Eye (tissue), 1 donor: ENCODE results near the gene CTSC.

ENCODE experiments used
- DNase-seq: peaks from one replicate; pipeline ENCODE4 v3.0.0-alpha.2; 2015

Gene CTSC

GRCh38 chr11:88337181-88337986 lies at the start of gene CTSC:
Gene CTSC, minus strand, starts transcription at chr11:88337736. Its CDS starts 64 bp downstream, at chr11:88337672.
- peak; percentile 95 for DNase-seq

GRCh38 chr11:88384669-88385005 lies 47.1 kb upstream of the CTSC start:
- DNase-seq = peak; percentile 18

DNA sequence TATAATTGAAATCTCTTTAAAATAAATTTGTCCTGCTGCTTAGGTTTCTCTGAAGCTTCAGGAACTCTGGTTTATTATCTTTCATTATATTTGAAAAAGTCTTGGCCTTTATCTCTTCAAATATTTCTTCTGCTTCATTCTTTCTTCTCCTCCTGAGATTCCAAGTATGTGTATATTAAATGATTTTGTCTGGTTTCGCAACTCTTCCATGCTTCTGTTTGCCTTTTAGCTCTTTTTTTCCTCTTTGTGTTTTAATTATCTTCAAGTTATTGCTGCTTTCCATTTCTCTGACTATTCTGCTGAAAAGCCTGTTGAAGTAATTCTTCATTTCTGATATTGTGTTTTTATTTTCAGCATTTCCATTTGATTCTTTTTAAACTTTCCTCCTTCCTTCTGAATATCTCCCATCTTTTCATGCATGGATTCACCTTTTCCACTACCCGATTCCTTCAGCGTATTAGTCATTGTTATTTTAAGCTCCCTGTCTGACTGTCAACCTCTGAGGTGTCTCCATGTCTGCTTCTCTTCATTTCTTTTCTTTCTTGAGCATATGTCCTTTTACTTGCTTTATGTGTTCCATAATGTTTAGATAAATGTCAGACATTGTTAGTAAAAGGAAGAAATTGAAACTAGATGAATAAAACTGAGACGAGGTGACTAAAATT lies 46.6 kb upstream of the CTSC start:
- no peak for DNase-seq

GRCh38 chr11:88383447-88383846 lies 45.9 kb upstream of the CTSC start:
- DNase-seq = no peak

GRCh38 chr11:88379130-88379529 lies 41.6 kb upstream of the CTSC start:
- no peak for DNase-seq

DNA sequence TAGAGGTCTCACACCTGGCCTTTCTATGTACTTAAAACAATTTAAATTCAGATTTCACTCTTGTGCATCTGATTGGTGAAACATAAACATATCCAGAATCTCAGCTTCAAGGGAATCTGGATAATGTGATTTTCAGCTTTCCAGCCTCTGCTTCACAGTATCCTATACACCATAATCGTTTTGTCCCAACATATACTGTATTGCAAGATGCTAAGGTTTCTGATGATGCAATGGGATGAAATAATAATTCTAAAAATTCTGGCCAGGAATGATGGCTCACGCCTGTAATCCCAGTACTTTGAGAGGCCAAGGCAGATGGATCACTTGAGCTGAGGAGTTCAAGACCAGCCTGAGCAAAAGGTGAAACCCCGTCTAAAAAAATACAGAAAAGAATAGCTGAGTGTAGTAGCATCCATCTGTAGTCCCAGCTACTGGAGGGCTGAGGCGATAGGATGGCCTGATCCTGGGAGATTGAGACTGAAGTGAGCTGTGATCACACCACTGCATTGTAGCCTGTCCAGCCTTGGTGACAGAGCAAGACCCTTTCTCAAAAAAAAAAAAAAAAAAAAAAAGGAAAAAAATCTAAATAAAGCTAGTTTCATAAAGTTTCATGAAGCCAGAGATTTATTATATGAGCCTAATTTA lies 41.0 kb upstream of the CTSC start:
- DNase-seq = no peak

DNA sequence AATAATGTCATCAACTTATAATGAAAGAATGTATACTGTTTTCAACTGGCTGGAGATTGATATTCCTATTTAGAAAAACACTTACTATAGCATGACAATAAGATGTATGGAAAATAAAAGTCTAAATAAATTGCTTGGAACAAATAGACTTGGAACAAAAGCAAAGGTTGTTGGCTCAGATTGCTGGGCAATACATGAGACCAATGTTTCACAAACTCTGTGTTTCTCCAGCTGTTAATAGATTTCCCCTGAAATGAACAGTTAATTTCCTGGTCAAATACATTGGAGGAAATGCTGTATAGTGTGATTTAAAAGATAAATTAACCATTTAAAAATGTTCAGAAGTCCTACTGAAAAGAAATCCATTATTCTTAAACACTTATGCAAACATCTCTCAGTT lies 40.1 kb upstream of the CTSC start:
- no peak for DNase-seq

DNA sequence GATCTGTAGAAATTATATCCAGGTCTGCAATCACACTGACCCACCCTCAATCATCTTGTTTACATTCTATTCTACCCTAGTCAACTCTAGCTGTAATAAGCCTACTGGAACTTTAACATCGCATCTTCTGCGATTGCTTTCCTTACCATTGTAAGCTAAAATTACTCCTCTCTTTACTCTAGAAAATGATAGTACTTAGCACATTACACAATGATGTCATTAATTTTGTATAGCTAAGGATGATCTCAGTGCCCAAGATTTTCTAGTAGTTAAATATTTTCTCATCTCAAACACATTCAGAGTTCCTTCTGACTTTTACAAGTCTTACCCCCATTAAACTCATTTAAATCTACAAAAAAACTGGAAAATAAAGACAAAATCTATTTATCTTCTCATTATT lies 39.6 kb upstream of the CTSC start:
- no peak for DNase-seq

- no peak for DNase-seq
These were observed 38.5 kb upstream of the CTSC start for GRCh38 chr11:88375927-88376470.

DNA sequence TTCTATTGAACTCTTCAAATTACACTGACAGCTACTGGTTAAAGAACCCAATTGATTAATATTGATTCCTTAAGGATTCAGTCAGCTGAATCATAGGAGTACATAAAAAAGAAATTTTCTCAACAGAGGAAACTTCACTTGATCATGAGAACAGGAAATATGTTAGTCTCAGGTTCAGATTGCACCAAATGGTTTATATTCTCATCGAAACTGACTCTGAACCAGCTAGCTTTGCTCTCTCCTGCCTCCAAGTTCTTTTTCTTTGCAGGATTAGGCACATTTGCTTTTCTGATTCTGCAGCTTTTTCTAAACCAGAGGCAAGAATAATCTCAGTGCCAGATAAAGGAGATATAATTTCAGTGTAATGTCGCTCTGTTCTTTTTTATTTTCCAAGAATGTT lies 33.2 kb upstream of the CTSC start:
- DNase-seq = no peak

GRCh38 chr11:88367310-88367709 lies 29.8 kb upstream of the CTSC start:
- DNase-seq = no peak

DNA sequence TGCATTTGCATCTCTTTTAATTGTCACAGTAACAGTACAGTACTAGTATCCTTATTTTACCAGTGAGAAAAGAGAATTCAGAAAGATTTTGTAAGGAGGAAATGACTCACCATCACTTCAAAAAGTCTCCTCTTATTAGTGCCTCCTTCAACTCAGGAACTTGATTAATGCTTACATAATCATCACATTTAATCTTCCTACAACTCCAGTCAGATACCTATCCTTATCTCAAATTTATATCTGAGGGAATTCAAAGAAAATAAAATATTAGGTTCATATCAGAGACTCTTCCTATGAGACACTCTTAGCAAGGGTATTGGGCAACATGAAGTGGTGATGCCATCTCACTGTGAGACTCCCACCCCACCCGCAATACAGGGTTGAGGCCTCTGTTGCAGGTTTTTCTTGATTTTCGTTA lies 26.1 kb upstream of the CTSC start:
- no peak for DNase-seq

- no peak for DNase-seq
These were observed 25.5 kb upstream of the CTSC start for GRCh38 chr11:88363004-88363403.

- no peak for DNase-seq
These were observed 22.6 kb upstream of the CTSC start for GRCh38 chr11:88360141-88360540.

DNA sequence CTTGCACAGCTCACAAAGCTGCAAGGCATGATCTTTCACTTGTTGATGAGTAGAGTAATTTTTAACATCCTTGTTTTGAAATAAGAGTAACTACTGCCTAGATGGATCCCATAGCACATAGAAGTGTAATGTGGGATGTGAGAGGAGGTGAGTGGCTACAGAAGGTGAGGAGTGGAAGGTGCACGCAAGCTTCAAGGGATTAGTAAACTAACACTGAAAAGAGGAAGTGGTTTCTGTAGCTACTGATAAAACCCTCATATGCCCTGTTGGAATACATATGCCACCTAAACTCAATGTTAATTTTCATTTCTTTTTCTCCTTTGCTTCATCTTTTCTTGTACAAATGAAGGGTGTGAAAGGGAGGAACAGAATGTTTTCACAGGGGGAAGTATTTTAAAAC lies 22.0 kb upstream of the CTSC start:
- DNase-seq = no peak

DNA sequence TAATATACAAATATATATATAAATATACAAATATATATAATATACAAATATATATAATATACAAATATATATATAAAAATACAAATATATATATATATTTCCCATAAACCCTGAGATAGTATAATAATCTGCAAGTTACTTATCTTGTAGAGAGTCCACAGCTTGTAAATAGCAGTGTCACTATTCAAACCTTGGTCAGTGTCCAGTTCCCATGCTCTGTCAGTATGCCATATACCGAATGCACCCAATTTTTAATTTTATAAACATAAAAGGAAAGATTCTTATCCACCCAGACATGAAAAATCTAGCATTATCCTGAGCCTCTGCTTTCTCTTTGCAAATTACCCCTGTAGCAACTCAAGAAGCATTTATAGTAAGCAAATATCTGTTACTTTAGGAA lies 21.6 kb upstream of the CTSC start:
- no peak for DNase-seq

DNA sequence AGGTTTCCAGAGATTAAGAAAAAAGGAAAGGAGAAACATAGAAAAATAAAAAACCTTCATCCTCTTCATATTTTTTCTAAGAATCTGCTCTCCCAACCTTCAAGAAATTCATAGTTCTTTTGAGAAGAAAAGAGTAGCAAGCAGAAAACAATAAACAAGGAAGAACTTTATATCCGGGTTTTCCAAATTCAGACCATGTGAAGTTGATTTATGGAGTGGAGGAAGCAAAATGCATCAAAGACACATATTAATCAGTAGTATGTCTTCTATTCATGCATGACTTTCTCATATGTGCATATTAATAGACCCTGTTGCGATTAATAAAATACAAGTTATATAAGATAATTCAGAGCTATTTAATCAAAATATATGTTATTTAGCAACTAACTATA lies 20.5 kb upstream of the CTSC start:
- DNase-seq = no peak

DNA sequence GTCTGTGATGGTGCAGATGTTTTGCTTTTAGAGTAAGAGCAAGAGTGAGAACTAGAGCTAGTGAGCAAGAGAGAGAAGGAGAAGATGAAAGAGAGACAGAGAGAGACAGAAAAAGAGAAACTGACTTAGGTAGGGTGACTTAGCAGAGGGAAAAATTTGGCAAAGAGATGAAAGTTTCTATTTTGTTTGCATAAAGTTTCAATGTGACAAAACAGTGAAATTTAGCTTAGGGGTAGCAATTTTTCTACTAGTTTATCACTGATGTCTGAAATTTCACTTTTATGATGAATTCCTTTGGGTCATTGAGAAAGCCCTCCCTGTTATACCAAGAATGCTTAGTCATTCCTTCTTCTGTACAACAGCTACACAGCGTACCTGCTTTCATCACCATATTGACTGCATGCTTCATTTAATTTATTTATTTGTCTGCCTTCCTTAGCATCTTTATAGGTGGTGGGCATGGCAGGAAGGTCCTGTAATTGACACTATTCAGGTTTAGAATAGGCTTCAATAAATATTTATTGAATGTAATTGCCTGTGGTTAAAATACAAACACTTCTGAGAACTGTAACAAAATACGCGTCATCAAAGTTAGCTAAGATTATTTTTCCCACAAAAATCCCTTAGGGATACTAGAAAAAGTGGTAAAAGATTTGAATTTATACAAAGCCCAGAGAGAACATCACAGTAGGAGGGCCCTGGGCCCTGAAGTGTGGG lies 19.9 kb upstream of the CTSC start:
- no peak for DNase-seq

- DNase-seq = no peak
These were observed 18.4 kb upstream of the CTSC start for GRCh38 chr11:88355887-88356286.

DNA sequence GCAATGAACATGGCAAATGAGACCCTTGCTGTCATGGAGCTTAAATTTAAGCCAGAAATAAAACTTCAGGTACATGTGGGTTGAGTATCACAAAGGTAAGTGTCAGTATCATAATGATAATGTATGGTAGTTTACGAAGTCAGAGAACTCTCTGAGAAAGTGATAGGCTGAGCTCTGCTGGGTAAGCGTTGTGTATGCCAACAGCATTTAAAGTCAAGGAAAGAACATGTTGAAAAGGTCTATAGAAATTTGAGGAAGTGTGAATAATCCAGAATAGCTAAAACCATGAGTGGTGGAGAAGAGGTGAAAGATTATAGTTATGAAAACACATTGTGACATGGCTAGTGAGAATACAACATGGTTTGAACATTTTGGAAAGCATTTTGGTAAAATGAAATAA lies 17.4 kb upstream of the CTSC start:
- DNase-seq = no peak

DNA sequence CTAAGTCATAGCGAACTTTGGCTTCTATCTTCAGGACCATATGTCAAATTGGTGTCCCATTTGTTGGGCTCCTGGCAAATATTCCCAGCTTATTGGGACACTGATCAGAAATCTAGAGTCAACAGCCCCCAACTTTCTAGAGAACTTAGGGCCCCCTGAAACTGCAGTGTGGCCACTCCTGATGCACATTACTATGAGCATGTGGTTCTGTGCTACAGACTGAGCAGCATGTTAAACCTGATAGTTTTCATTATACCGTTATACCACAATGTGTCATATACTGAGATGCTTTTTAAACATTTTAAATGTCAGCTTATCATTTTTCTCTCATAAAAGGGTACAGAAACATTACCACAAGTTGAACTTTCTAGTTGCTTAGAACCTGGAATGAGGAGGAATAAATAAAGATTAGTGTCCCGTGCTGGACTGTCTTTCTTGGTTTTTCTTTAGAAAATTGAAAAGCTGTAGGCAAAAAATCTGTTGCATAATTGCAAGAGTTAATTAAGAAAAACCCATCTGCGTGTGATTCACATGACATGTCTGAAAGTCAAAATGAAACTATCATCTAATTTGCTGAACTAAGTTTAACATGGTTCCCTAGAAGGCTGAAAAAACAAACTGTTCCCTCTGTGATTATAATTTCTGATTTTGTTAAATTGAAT lies 16.4 kb upstream of the CTSC start:
- DNase-seq = no peak

DNA sequence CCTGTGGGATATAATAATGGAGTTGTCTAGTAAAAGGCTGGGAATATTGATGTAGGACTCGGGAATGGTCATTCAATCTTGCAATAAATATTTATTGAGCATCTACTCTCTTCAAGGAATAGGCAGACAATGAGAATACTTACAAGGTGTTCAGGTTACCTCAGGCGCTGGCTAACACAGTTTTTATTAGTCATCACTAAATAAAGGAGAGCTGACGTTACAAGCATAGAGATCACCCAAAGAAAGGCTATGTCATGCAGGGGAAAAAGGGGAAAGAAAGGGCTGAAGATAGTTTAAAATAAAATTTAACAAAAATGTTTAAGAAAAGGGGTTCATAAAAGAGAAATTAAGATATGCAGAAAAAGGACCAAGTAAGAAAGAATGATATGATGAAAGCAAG lies 15.8 kb upstream of the CTSC start:
- no peak for DNase-seq

- DNase-seq = peak; percentile 26
These were observed 14.6 kb upstream of the CTSC start for GRCh38 chr11:88352139-88352538.
